GM12801 (cell line): Measurements from ENCODE around the gene SFN.

ENCODE experiments used
- CTCF ChIP-seq: IDR thresholded peaks from one replicate; pipeline ENCODE4 v1.5.1; 2011; ENCODE audit warnings: control low read depth; ENCODE audit not compliant: insufficient read length; ENCODE audit errors: extremely low read depth

The SFN gene

GRCh38 chr1:26863685-26864077 lies 732 bp downstream of the SFN start:
- no peak for TF ChIP-seq CTCF

GRCh38 chr1:26864610-26865480 lies 1.9 kb downstream of the SFN start:
- TF ChIP-seq CTCF, result no peak

- TF ChIP-seq CTCF, result no peak
These were observed 11.9 kb downstream of the SFN start for GRCh38 chr1:26874896-26875295.

- TF ChIP-seq CTCF, result no peak
These were observed 14.4 kb downstream of the SFN start for GRCh38 chr1:26877326-26877725.

- TF ChIP-seq CTCF, result no peak
These were observed 16.8 kb downstream of the SFN start for GRCh38 chr1:26879793-26880192.

GRCh38 chr1:26882696-26883463 lies 19.9 kb downstream of the SFN start:
- no peak for TF ChIP-seq CTCF

- no peak for TF ChIP-seq CTCF
These were observed 24.2 kb downstream of the SFN start for GRCh38 chr1:26887125-26887524.
